HG03521 (cell line): ENCODE results near the gene NRXN3.

ENCODE experiments used
- ATAC-seq: cut with Tn5 transposase; IDR thresholded peaks from one replicate; pipeline ENCODE4 v1.9.1; 2021; ENCODE audit warnings: mild to moderate bottlenecking, moderate library complexity; ENCODE audit not compliant: unreplicated experiment

NRXN3 gene

DNA sequence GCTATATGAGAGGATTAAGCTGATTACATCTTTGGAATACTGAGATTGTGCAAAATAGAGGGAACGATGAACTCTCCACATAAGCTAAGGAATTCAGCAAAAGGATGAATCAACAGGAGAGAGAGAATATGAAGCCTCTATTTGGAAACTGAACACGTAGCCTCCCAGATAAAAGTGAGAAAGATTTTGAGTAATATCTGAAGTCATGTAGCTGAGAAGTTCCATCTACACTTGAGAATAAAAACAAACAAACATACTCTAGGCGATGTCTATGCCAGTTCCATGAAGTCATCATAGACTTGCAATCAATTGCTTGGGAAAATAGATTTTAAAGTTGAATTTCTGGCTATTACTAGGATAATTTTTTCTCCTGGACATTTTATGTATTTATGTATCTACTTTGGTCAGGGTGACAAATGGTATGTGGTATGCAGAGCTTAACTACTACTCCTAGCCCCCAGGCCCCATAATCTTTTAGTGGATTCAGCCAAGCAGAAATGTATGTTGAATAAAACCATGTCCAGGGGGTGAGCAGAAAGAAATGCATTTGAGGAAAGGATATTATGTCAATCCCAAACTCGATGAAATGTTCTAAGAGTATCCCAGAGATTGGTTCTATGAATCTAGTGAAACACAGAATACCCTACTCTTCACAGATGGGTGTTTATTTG lies 1413.7 kb downstream of the NRXN3 start:
- ATAC-seq: no peak

DNA sequence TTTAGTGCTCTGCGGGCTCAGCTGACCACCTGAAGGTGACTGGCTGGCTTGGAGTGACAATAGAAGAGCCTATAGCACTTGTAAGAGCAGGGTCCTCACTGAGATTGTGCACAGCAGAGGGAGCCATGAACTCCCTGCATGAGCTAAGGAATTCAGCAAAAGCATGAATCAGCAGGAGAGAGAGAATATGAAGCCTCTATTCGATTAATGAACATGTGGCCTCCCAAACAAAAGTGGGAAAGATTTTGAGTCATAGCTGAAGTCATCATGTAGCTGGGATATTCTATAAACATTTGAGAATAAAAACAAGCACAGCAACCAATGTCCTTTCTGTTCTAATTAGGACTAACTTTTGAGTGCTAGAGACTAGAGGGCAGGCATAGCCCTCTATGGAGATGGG lies 1414.5 kb downstream of the NRXN3 start:
- no peak for ATAC-seq

- ATAC-seq: no peak
Measured at GRCh38 chr14:79585845-79586244, 1415.7 kb downstream of the NRXN3 start.

DNA sequence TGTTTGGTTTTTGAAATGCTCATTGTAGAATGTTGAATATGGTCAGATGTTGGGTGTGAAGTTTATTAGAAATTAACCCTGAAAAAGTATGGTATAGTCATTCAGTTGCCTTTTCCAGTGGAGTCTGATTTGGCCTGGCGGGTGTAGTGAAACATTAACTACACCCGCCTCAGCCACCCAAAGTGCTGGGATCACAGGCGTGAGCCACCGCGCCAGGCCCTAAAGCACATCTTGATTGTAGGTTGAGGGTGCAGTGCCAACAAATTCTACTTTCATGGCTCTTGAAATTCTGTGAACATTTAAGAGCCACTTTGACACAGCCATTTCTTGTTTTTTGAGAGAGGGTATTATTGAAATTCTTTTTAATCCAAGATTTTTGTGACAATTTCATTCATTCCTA lies 1416.2 kb downstream of the NRXN3 start:
- ATAC-seq: no peak

DNA sequence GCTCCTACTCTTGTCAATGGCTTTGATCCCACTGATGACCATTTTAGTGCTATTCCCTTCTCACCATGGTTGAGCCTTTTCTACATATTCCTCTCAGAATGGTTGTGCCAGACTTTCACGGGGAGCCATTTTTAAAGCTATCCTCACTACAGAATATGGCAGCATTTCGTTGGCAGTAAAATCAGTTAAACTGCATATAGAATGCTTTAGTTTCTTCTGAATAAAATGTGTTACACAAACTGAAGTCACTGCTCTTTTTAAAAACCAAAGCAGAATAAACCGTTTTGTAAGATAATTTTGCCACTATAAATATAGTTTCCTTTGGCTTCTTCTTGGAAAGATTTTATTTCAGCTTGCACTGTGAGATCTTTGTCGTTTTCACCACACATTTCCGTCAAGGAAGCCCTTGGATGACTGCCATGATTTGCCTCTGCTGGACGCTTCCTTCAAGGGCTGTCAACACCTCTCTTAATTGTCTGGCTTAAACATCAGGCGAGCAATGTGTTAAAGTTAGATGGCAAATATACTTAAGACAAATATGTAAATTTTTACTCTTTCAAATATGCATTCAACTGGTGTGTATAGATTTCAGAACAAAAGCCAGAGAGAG lies 1416.9 kb downstream of the NRXN3 start:
- no peak for ATAC-seq

DNA sequence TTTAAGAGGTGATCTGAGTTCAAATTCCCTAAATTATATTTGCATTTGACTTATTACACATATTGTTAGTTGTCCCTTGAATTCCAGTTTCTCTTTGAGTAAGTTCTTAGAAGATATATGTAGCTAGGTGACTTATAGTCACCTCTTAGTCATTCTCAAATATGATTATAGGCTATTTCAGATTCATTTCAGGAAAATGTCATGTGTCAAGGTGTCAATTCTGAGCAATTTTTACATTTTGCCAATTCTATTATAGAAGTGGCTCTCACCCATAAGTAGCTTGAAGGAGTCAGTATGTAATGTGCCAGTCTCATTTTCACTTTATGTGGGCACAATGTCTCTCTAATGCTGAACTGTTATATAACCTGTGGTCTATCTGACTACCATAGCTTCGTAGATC lies 1417.7 kb downstream of the NRXN3 start:
- no peak for ATAC-seq

DNA sequence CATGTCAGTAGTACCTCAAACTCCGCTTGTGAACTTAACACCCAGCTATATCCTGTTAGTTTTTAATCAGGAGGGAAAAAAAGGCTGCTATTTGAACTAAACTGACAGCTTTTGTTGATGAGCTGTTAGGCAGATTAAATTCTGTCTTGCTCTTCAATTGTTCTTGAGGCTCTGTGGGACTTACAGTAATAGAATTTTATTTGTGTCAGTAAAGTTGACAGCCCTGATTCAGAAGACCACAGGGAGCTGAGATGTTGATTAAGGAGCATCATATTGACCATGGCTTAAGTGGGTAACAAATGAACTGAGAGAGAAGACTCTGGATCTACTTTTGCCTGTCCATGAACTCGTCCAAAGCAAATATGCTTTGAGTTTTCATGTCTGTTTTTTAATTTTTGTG lies 1418.2 kb downstream of the NRXN3 start:
- ATAC-seq: no peak

DNA sequence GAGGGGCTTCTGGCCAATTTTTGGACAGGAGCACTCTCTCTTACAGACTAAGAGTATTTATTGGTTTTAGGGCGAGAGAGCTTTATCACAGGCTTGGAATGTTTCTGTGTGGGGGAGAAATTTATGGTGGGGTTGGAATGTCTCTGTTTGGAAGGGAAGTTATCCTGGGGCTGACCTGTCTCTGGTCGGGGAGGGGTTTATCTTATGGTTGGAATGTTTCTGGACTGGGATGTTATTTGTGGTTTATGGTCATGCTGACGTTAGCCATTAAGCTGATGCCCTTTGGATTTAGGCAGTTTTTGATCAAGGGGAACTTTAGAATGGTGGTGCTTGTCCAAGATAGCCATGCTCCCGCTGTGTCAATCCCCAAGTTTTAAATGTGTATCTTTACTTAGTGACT lies 1426.4 kb downstream of the NRXN3 start:
- no peak for ATAC-seq

DNA sequence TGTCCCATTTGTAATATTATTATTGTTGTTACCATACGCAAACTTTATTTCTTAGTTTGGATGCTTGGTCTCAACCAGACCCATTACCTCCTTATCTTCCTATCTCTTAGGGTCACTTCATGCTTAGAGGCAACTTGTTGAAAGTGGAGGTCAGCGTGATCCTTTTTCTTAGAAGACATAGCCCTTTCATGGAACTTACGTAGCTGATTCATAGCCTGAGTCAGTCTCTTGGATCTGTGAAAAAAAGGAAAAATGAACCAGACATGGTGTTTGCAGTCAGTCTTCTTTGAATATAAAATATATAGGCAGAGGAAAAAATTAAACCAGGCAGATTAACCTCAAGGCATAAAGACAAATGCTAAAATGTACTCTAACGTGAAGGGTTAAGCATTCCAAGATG lies 1427.4 kb downstream of the NRXN3 start:
- ATAC-seq: no peak

GRCh38 chr14:79598339-79598738 lies 1428.2 kb downstream of the NRXN3 start:
- no peak for ATAC-seq

DNA sequence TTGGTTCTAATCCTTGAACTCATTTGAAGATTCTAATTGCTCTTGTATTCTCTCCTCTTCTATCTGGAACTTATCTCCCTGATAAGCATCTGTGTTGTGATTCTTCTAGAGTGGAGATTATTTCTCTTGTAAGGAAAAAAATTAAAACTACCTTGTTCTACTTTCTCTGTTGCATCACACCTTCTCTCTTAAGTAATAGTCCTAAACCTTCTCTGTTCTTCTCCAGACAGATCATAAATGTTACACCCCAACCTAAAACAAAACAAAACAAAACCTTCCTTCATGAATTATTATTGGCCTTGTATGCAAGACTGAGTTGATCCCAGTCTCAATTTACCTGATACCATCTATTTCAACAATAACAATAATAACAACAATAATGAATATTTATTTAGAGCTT lies 1429.1 kb downstream of the NRXN3 start:
- ATAC-seq: no peak

DNA sequence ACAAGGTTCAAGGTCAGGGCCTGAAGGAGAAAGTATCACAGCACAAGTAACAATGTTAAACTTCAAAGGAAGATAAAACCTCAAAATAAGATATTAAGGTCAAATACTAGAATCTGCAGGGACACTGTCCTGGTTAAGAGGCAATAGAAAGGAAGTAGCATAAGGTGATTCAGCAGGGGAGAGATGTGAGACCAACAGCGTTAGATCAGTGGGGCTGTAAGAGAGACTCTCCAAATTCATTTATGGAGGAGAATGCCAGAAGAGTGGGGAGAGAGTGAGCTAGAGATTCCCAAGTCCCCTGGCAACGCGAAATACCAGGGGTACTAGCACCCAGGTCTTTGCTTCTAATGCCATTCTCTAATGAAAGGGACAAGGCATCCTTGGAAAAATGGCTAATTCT lies 1430.2 kb downstream of the NRXN3 start:
- no peak for ATAC-seq

DNA sequence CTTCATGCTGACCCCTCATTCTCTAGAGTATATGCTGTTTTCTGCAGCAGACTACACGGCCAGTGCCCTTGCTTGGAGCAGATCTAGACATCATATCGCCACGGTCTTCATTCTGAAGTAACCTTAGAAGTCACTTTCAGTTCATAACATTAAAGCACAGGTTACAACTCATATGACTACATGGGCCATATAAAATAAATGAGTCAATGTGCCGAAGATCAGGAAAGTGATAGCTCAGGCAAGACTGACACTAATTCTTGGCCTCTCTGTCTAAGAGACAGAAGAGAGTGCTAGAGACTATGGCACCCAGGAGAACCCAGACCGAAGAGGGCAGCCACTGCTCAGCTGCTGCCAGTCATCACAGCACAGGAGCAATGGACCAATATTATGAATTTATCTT lies 1431.4 kb downstream of the NRXN3 start:
- no peak for ATAC-seq

DNA sequence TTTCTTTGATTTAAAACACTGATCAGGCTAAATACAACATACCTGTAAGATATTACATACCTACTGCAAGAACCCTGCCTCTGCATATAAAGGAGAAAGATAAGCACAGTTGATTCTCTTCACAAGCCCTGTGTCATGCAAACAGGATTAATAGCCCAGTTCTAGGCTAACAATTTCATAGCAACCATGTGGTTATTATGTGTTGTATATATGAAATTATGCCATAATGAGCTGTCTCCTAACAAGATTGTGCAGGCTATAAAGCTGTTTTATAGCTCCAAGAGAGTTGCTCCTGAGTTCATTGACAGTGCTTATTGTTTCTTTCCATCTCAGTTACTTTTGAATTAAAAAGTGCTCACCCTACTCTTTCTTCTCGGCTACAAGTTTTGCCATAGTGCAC lies 1431.9 kb downstream of the NRXN3 start:
- no peak for ATAC-seq

DNA sequence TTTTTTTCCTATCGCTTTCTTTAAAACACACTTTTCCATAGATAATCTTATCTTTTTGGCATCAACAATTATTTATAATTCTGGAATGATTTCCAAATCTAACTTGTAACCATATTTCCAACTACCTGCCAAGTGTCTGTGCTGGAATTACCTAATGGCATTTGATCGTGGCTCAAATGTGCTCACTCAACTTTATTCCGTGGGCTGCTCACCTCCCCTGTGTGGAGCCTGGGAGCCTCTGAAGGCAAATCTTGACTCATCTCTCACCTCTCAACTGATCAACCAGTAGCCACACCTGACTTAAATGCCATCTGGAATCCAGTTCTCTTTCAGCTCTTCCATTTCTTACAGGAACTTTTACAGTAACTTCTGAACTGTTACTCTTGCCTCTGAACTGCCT lies 1432.6 kb downstream of the NRXN3 start:
- no peak for ATAC-seq

DNA sequence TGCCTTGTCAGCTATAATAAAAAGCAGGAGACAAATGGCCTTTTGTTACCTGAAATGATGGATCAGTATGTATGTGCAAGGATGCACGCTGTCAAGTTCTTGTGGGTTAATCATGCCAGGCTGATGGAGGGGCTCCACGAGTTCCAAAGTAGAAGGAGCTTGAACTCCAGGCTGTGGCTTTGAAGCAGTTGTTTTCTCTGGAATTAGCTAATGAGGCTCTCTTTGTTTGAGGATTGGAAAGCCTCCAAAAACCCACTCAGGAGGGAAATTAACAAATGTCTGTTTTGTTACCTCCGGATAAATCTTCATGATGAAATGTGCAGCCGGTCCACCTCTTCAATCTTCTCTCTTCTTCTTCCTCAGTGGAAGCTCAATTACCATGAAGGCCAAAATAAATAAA lies 1435.7 kb downstream of the NRXN3 start:
- no peak for ATAC-seq

DNA sequence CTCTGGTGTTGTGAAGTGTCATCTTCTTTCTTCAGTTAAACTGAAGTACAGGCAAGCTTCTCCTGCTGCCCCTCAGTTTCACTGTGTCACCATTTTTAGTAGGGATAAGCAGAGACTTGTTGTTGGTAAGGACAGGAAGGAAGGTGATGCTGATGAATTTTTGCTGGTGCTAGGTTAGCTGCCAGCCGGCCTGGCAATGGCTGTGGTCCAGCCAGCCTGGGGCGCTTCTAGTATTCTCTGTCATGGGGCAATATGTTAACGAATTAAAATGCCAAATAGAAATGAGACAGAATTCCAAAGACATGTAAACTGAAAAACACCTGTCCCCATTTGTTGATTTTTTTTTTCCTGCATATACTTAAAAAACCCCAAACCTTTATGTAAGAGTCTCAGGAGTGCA lies 1438.3 kb downstream of the NRXN3 start:
- ATAC-seq: no peak

- ATAC-seq: no peak
Measured at GRCh38 chr14:79613625-79614024, 1443.5 kb downstream of the NRXN3 start.

DNA sequence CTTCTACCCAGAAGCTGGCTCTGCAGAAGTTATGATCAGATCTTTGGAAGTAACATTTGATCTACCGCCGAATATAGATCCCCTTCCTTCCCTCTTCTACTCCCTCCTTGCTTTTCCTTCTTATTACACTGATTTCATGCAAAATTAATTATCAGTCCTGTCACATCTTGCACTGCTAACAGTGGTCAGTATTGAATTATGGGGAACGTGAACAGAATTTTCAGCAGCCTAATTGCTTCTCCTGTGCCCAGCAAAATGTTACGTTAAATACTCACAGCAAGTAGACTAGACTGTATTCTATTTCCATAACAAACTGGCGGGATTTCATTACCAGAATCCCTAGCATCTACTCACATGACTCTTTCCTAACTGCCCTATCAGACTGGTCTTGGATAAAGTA lies 1444.3 kb downstream of the NRXN3 start:
- no peak for ATAC-seq

DNA sequence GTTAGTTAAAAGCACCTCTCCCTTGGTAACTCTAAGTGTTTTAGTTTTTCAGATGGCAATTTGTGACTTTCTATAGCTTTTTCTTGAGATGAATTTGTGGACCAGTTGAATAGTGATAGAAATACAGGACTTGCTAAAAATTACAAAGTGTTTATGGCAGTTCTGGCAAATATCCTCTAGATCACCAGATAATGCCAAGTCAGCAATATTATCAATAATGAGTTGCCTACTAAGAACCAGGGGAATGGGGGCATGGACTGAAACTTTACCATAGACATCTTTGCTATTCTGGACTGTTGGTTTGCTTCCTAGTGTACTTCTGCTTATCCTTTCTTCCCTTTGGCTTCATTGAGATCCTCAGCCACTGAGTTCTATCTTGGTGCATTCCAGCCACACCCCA lies 1456.9 kb downstream of the NRXN3 start:
- no peak for ATAC-seq

DNA sequence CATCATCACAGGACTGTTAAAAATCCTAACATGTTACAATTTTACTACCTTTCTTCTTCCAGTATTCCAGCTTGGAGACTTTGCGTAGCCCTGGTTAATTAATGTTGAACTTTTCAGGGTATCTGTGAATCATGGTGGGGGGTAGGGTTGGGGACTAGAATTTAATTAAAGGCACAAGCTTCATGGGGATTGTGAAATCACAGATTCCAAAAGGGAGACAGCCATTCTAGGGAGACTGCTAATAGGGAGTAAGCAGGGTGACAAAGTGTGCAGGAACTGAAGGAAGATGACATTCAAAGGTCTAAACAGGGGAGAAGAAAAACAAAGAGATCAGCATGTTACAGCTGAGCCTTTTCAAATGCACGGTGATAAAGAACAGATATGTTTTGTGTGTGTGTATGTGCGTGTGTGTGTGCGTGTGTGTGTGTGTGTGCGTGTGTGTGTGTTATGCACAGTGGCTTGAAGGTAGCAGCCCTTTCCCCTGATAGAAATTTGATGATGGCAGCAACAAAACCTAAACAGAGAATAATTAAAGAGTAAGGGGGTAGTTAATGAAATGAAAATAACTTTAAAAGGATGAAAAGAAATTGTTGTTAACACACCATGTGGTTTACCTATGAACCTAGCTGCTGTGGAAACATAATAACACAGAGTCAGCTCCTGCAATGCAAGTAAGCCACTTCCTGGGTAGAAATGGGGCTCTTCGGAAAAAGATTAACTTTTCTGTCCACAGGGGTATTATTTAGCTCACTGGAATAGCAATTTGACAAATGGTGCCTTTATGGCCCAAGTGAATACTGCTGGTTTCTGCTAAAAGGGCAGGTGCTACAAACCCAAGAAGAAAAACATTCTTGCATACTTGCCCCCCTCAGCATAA lies 1459.5 kb downstream of the NRXN3 start:
- no peak for ATAC-seq

- ATAC-seq: no peak
Measured at GRCh38 chr14:79630288-79630960, 1460.3 kb downstream of the NRXN3 start.
